IPS-15b (cell line): Measurements from ENCODE around the gene DENND1C.
A peak's percentile ranks its signal among the peaks of the same experiment; 100 is the strongest.
"Not testable (repeated sequence)": the region's sequence is repeated elsewhere in the genome, so short reads cannot be mapped to it uniquely, and the experiment has no call there.

Source experiments
- H3K27me3 ChIP-seq: one replicate; pipeline ENCODE4 v1.6.1; 2013; ENCODE audit warnings: low read length; ENCODE audit not compliant: control insufficient read depth, insufficient read depth
- H3K36me3 ChIP-seq: one replicate; pipeline ENCODE4 v1.6.1; 2013; ENCODE audit warnings: low read length; ENCODE audit not compliant: control insufficient read depth, insufficient read depth
- H3K4me1 ChIP-seq: one replicate; pipeline ENCODE4 v1.6.1; 2013; ENCODE audit warnings: mild to moderate bottlenecking, low read length; ENCODE audit not compliant: control insufficient read depth, insufficient read depth
- H3K4me3 ChIP-seq: one replicate; pipeline ENCODE4 v1.5.1; 2013; ENCODE audit warnings: low read depth, low read length
- H3K9ac ChIP-seq: one replicate; pipeline ENCODE4 v1.6.1; 2013; ENCODE audit warnings: low read depth, mild to moderate bottlenecking, low read length
- H3K9me3 ChIP-seq: one replicate; pipeline ENCODE4 v1.6.1; 2013; ENCODE audit warnings: mild to moderate bottlenecking, low read length; ENCODE audit not compliant: control insufficient read depth, insufficient read depth

The DENND1C gene

DNA sequence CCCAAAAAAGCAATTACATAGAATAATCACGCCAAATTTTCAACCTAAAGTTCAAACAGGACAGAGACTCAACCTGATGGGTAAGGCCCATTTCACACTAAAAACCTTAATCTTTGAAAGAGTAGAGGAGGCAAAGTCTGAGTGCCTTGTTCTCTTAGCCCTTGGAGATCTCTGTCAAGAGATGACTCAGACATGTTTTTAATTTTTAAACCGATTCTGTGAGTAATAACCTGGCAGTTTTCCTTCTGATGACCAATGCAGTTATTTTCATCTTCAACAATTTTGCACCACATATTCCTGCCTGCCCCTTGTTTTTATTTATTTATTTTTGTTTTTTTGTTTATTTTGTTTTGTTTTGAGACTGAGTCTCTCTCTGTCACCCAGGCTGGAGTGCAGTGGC lies 37.7 kb upstream of the DENND1C start:
- Histone ChIP-seq H3K4me1 (no peaks in the 10 kb centered on the region), H3K27me3 (no peaks in the 10 kb centered on the region), H3K9ac (no peak overlapping the region), H3K4me3 (no peak overlapping the region), H3K9me3 (no peaks in the 10 kb centered on the region), H3K36me3 (no peaks in the 10 kb centered on the region)

GRCh38 chr19:6518145-6518911 lies 36.7 kb upstream of the DENND1C start:
- Histone ChIP-seq H3K4me3 (no peak overlapping the region), H3K36me3 (no peaks in the 10 kb centered on the region), H3K4me1 (no peaks in the 10 kb centered on the region), H3K27me3 (no peaks in the 10 kb centered on the region), H3K9me3 (no peaks in the 10 kb centered on the region), H3K9ac (no peak overlapping the region)

GRCh38 chr19:6516659-6517291 lies 35.2 kb upstream of the DENND1C start:
- Histone ChIP-seq H3K36me3 (no peaks in the 10 kb centered on the region), H3K27me3 (no peaks in the 10 kb centered on the region), H3K9ac (no peak overlapping the region), H3K4me3 (peak overlapping the region; percentile 88), H3K4me1 (no peaks in the 10 kb centered on the region), H3K9me3 (no peaks in the 10 kb centered on the region)

- no peaks in the 10 kb centered on the region for H3K4me1 ChIP-seq
- no peaks in the 10 kb centered on the region for H3K27me3 ChIP-seq
- H3K36me3 ChIP-seq = no peaks in the 10 kb centered on the region
- peak overlapping the region; percentile 88 for H3K4me3 ChIP-seq
- H3K9ac ChIP-seq = no peak overlapping the region
- H3K9me3 ChIP-seq = no peaks in the 10 kb centered on the region
Measured at GRCh38 chr19:6516018-6516658, 34.6 kb upstream of the DENND1C start.

- Histone ChIP-seq H3K36me3 (no peaks in the 10 kb centered on the region), H3K9me3 (no peaks in the 10 kb centered on the region), H3K4me1 (no peaks in the 10 kb centered on the region), H3K27me3 (no peaks in the 10 kb centered on the region), H3K9ac (no peak overlapping the region), H3K4me3 (no peak overlapping the region)
Measured at GRCh38 chr19:6514926-6515544, 33.4 kb upstream of the DENND1C start.

DNA sequence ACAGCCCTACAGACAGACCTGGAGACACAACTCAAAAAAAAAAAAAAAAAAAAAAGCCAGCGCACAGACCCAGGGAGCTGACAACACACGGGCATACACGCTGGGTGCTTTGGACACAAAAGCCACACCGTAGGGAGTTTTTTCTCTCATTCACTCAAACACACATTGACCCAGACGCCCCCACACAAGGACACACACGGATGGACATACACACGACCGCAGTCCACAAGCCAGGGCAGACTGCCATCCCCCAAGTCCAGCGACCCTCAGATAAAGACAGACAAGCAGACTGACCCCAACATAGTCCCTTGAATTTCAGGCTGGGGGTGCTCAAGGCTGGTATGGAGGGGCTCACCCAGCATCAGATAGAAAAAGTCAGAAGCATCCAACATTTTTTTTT lies 32.5 kb upstream of the DENND1C start:
- Histone ChIP-seq H3K36me3 (no peaks in the 10 kb centered on the region), H3K4me3 (no peak overlapping the region), H3K9ac (no peak overlapping the region), H3K4me1 (no peaks in the 10 kb centered on the region), H3K27me3 (no peaks in the 10 kb centered on the region), H3K9me3 (no peaks in the 10 kb centered on the region)

DNA sequence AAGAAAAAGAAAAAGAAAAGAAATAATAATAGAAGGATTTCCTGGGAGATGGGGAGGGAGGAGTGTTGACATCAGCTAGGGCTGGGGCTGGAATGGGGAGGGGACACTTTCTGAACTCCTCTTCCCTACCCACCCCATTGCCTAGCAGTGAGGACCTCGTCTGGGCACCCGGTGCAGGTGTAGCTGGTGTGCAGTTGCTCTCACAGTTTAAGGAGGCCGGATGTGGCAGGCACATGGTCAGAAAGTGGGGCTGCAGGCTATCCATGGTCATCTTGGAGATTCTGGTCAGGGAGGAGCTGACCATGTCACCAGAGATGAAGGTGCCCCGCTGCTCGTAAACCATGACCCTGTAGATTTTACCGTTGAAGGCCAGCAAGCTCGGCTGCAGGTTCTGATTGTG lies 29.0 kb upstream of the DENND1C start:
- no peak overlapping the region for H3K4me3 ChIP-seq
- no peak overlapping the region for H3K9ac ChIP-seq
- H3K36me3 ChIP-seq = no peaks in the 10 kb centered on the region
- no peaks in the 10 kb centered on the region for H3K27me3 ChIP-seq
- H3K4me1 ChIP-seq = no peaks in the 10 kb centered on the region
- H3K9me3 ChIP-seq = no peaks in the 10 kb centered on the region

GRCh38 chr19:6509118-6509971 lies 27.8 kb upstream of the DENND1C start:
- Histone ChIP-seq H3K9me3 (no peaks in the 10 kb centered on the region), H3K4me1 (no peaks in the 10 kb centered on the region), H3K27me3 (no peaks in the 10 kb centered on the region), H3K9ac (no peak overlapping the region), H3K36me3 (no peaks in the 10 kb centered on the region), H3K4me3 (no peak overlapping the region)

GRCh38 chr19:6508028-6508771 lies 26.6 kb upstream of the DENND1C start:
- not testable (repeated sequence) for H3K27me3 ChIP-seq, H3K36me3 ChIP-seq, H3K9ac ChIP-seq, H3K9me3 ChIP-seq, H3K4me1 ChIP-seq, H3K4me3 ChIP-seq

- Histone ChIP-seq H3K27me3 (peaks cover 7% of the 10 kb centered on the region), H3K9ac (no peak overlapping the region), H3K4me3 (no peak overlapping the region), H3K9me3 (no peaks in the 10 kb centered on the region), H3K4me1 (no peaks in the 10 kb centered on the region), H3K36me3 (no peaks in the 10 kb centered on the region)
Measured at GRCh38 chr19:6503407-6504201, 22.0 kb upstream of the DENND1C start.
